SK-N-SH (cell line): ENCODE results near the gene DLEC1. TPM values are rescaled to one million over a fixed set of nuclear protein-coding genes. Genes with fewer than 3 reads are reported as not detected.

Experiments
- CTCF ChIA-PET: fragments of 300-600, 350-600 bp; formaldehyde crosslinking; extraction: SDS; loops from one replicate; lab custom pipeline; 2021; lab: Yijun Ruan, JAX
- POLR2A ChIA-PET: fragments of 350-600 bp; sonication (Branson Sonifier 250); formaldehyde crosslinking; extraction: SDS; loops from one replicate; lab custom pipeline; 2020; ENCODE audit warnings: antibody characterized with exemption, inconsistent platforms; lab: Yijun Ruan, JAX
- DNase-seq: peaks from one replicate; pipeline ENCODE4 v3.0.0; 2012
- H2AFZ ChIP-seq: fragments of 200-600 bp; sonication (generic); 2 replicates; pipeline ENCODE4 v1.8.1; 2016; ENCODE audit warnings: antibody characterized with exemption, mild to moderate bottlenecking, low read depth
- H3F3A ChIP-seq: fragments of 200-600 bp; sonication (generic); replicated peaks from 2 replicates; pipeline ENCODE3; 2016; ENCODE audit warnings: antibody characterized with exemption, mild to moderate bottlenecking; ENCODE audit not compliant: insufficient read depth
- H3K27ac ChIP-seq, 2 experiments: fragments of 200-500 bp in 1 of 2; fragments of 200-600 bp in 1 of 2; sonication (Bioruptor generic) in 1 of 2; sonication (generic), shearing (Covaris generic) in 1 of 2; 2 replicates each; pipeline versions ENCODE4 v1.5.1 to v1.6.1; 2014 to 2016; ENCODE audit warnings: low read depth in 2 of 2, inconsistent platforms in 1 of 2, low read length in 1 of 2, mild to moderate bottlenecking in 1 of 2, mixed read lengths in 1 of 2
- H3K27me3 ChIP-seq: fragments of 200-600 bp; sonication (generic), shearing (Covaris generic); 2 replicates; pipeline ENCODE4 v1.6.1; 2016; ENCODE audit warnings: mixed run types; ENCODE audit not compliant: insufficient read depth
- H3K36me3 ChIP-seq, 2 experiments: fragments of 200-500 bp in 1 of 2; fragments of 200-600 bp in 1 of 2; sonication (Bioruptor generic) in 1 of 2; sonication (generic) in 1 of 2; replicated peaks in 1 of 2; 2 replicates each; pipeline versions ENCODE3 to v1.5.1; 2014 to 2016; ENCODE audit warnings: low read length in 1 of 2, mild to moderate bottlenecking in 1 of 2; ENCODE audit not compliant: insufficient read depth in 2 of 2, control insufficient read depth in 1 of 2
- H3K4me1 ChIP-seq, 2 experiments: fragments of 200-500 bp in 1 of 2; fragments of 200-600 bp in 1 of 2; sonication (Bioruptor generic) in 1 of 2; sonication (generic), shearing (Covaris generic) in 1 of 2; 2 replicates each; pipeline versions ENCODE4 v1.5.1 to v1.6.1; 2014 to 2016; ENCODE audit warnings: low read depth in 1 of 2, low read length in 1 of 2, mixed run types in 1 of 2; ENCODE audit not compliant: insufficient read depth in 2 of 2, control insufficient read depth in 1 of 2
- H3K4me2 ChIP-seq: fragments of 200-600 bp; sonication (generic), shearing (Covaris generic); 2 replicates; pipeline ENCODE4 v1.6.1; 2017; ENCODE audit warnings: mixed run types
- H3K4me3 ChIP-seq, 2 experiments: fragments of 200-500 bp in 1 of 2; fragments of 200-600 bp in 1 of 2; sonication (Bioruptor generic) in 1 of 2; sonication (generic), shearing (Covaris generic) in 1 of 2; 2 replicates each; pipeline versions ENCODE4 v1.5.1 to v1.8.1; 2014 to 2016; ENCODE audit warnings: low read depth in 2 of 2, inconsistent platforms in 1 of 2, low read length in 1 of 2, mild to moderate bottlenecking in 1 of 2, mixed read lengths in 1 of 2, moderate library complexity in 1 of 2
- H3K79me2 ChIP-seq: fragments of 200-600 bp; sonication (generic); 2 replicates; pipeline ENCODE4 v1.8.1; 2017; ENCODE audit warnings: mild to moderate bottlenecking; ENCODE audit not compliant: insufficient read depth
- H3K9ac ChIP-seq: fragments of 200-600 bp; sonication (generic); 2 replicates; pipeline ENCODE4 v1.6.1; 2017; ENCODE audit warnings: mixed run types
- H3K9me2 ChIP-seq: fragments of 200-600 bp; sonication (generic); 2 replicates; pipeline ENCODE4 v1.6.1; 2017; ENCODE audit warnings: mixed run types
- H3K9me3 ChIP-seq: fragments of 200-600 bp; sonication (generic); 2 replicates; pipeline ENCODE4 v1.6.1; 2017; ENCODE audit warnings: mixed run types, mild to moderate bottlenecking, moderate library complexity
- H4K20me1 ChIP-seq: fragments of 200-600 bp; sonication (generic); 2 replicates; pipeline ENCODE4 v1.6.1; 2017; ENCODE audit warnings: mild to moderate bottlenecking, mixed run types; ENCODE audit not compliant: insufficient read depth
- ELF1 ChIP-seq: IDR thresholded peaks from 2 replicates; pipeline ENCODE4 v1.4.0; 2012
- EP300 ChIP-seq, 2 experiments: IDR thresholded peaks; 2 replicates each; pipeline versions ENCODE4 v1.4.0 to v1.6.1; 2012; ENCODE audit warnings: borderline replicate concordance in 1 of 2, low read depth in 1 of 2, low read length in 1 of 2
- EZH2phosphoT487 ChIP-seq: fragments of 200-600 bp; sonication (generic); IDR thresholded peaks from 2 replicates; pipeline ENCODE4 v1.6.1; 2017; ENCODE audit warnings: low read depth, mixed run types, mild to moderate bottlenecking, antibody characterized with exemption, moderate library complexity, borderline replicate concordance
- GABPA ChIP-seq: IDR thresholded peaks from 2 replicates; pipeline ENCODE4 v1.4.0; 2012; ENCODE audit warnings: low read depth, mild to moderate bottlenecking
- MXI1 ChIP-seq: IDR thresholded peaks from 2 replicates; pipeline ENCODE4 v1.6.1; 2012; ENCODE audit warnings: mild to moderate bottlenecking, low read depth, low read length, improper control_type of control experiment
- NFIC ChIP-seq: IDR thresholded peaks from 2 replicates; pipeline ENCODE4 v1.4.0; 2012; ENCODE audit warnings: borderline replicate concordance
- RCOR1 ChIP-seq: fragments of 150-350 bp; IDR thresholded peaks from 2 replicates; pipeline ENCODE4 v1.6.1; 2017; ENCODE audit warnings: antibody characterized with exemption, low read length
- WGBS: methylation state at CpG from one replicate; pipeline ENCODE4 v1.1.6; 2017; ENCODE audit warnings: low lambda C conversion rate; 5-methylcytosine and 5-hydroxymethylcytosine counted together
- polyA plus RNA-seq, 3 experiments: library from polyadenylated mRNA; depleted of rRNA; stranded (reverse); fragments of >200 nt; gene quantifications; 2 replicates each; pipeline ENCODE4 v1.2.3, GENCODE V29; 2012
- TF ChIP-seq, protein P1 (sequence below): IDR thresholded peaks from 2 replicates; pipeline ENCODE4 v1.6.1; 2012; ENCODE audit warnings: mild to moderate bottlenecking, low read depth, low read length, moderate library complexity
- TF ChIP-seq, protein P2 (sequence below): IDR thresholded peaks from 2 replicates; pipeline ENCODE4; 2012

DLEC1 gene
- polyA plus RNA-seq, 1 of the 3 experiments (the other 2 are of a cell fraction), result 0.02 TPM

DNA sequence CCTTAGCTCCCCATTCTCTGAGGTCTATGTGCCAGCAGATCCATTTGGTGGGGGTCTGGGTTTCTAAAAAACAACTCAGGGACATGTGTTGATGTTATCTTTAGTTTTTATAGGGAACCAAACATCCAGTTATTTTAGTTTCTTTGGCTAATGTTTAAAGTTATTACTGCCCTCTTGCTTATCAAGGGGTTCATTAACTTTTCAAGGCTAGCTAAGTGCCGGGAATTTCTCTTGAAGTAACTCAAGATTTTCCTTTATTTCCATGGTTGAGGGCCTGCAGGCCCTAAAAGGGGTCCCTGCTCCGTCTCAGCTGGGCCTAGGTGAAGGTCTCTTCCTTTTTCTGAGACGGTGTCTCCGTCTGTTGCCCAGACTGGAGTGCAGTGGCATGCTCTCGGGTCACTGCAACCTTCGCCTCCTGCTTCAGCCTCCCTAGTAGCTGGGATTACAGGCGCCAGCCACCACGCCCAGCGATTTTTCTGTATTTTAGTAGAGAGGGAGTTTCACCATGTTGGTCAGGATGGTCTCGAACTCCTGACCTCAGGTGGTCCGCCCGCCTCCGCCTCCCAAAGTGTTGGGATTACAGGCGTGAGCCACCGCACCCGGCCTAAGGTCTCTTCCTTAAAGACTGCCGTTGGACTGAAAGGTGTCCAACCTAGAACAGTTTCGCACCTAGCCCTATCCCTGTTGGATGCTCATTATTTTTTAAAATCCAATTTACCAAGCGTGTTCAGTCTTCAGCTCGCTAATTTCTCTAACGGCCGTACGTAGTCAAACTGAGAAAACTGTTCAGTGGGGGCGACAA lies 125.0 kb downstream of the DLEC1 start:
- Histone ChIP-seq H3K4me2 (peak overlapping the region; percentile 86), H3K4me1 (peaks cover 0 to 13% of the 10 kb centered on the region in 2 experiments; a peak in 2 of 4 replicates), H3K9me3 (no peaks in the 10 kb centered on the region), H4K20me1 (peaks cover 4% of the 10 kb centered on the region; the same call in 1 of the 2 replicates), H3K4me3 (peak overlapping the region; percentile 63 to 89), H3K9ac (peak overlapping the region; percentile 81), H3K36me3 (no peaks in the 10 kb centered on the region), H3K9me2 (no peaks in the 10 kb centered on the region), H3K27me3 (no peaks in the 10 kb centered on the region), H3K79me2 (peaks cover 37% of the 10 kb centered on the region), H3K27ac (peak overlapping the region; percentile 85 to 97), H3F3A (peaks cover 30% of the 10 kb centered on the region), H2AFZ (peak overlapping the region; percentile 84)
- WGBS, result 81% methylated on average over 24 of the region's 24 CpGs
- CTCF ChIA-PET, result interaction anchor here (1.2 to 2.0 kb wide), 7 partner anchors 9 to 190 kb away, joined by 3 to 11 read pairs (median 4); partner anchors contain the start of gene XYLB
- no peak for DNase-seq
- POLR2A ChIA-PET, result interaction anchor here (0.6 to 3.2 kb wide), 3 partner anchors 15 to 27 kb away, joined by 3 to 25 read pairs (median 21); partner anchors contain the start of genes ACAA1 and MYD88
- TF ChIP-seq, protein P1, sequence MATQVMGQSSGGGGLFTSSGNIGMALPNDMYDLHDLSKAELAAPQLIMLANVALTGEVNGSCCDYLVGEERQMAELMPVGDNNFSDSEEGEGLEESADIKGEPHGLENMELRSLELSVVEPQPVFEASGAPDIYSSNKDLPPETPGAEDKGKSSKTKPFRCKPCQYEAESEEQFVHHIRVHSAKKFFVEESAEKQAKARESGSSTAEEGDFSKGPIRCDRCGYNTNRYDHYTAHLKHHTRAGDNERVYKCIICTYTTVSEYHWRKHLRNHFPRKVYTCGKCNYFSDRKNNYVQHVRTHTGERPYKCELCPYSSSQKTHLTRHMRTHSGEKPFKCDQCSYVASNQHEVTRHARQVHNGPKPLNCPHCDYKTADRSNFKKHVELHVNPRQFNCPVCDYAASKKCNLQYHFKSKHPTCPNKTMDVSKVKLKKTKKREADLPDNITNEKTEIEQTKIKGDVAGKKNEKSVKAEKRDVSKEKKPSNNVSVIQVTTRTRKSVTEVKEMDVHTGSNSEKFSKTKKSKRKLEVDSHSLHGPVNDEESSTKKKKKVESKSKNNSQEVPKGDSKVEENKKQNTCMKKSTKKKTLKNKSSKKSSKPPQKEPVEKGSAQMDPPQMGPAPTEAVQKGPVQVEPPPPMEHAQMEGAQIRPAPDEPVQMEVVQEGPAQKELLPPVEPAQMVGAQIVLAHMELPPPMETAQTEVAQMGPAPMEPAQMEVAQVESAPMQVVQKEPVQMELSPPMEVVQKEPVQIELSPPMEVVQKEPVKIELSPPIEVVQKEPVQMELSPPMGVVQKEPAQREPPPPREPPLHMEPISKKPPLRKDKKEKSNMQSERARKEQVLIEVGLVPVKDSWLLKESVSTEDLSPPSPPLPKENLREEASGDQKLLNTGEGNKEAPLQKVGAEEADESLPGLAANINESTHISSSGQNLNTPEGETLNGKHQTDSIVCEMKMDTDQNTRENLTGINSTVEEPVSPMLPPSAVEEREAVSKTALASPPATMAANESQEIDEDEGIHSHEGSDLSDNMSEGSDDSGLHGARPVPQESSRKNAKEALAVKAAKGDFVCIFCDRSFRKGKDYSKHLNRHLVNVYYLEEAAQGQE, result no peak
- TF ChIP-seq, protein P2, sequence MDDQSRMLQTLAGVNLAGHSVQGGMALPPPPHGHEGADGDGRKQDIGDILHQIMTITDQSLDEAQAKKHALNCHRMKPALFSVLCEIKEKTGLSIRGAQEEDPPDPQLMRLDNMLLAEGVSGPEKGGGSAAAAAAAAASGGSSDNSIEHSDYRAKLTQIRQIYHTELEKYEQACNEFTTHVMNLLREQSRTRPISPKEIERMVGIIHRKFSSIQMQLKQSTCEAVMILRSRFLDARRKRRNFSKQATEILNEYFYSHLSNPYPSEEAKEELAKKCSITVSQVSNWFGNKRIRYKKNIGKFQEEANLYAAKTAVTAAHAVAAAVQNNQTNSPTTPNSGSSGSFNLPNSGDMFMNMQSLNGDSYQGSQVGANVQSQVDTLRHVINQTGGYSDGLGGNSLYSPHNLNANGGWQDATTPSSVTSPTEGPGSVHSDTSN, result no peak
- no peak for TF ChIP-seq MXI1
- no peak for TF ChIP-seq GABPA
- no peak for TF ChIP-seq EZH2phosphoT487
- TF ChIP-seq ELF1, result no peak

DNA sequence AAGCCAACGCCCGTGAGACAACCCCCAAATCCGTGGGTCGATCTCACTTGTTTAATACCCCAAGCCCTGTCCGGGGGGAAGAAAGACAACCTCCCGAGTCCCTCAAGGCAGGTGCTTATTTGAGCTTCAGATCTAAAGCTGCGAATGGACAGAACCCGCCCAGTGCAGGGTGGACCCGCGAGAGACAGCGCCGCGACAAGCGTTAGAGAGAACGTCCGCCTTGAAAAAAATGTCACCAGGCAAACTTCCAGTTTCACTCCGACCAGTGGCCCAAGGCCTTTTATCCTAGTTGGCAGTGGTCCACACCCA lies 125.6 kb downstream of the DLEC1 start:
- H3F3A ChIP-seq, result peaks cover 35% of the 10 kb centered on the region
- ChIA-PET POLR2A (interaction anchor here (0.6 to 3.2 kb wide), 5 partner anchors 15 to 182 kb away, joined by 3 to 25 read pairs (median 5); partner anchors contain the start of genes ACAA1, MYD88 and XYLB), CTCF (interaction anchor here (0.6 to 1.9 kb wide), 8 partner anchors 27 to 289 kb away, joined by 3 to 9 read pairs (median 4); partner anchors contain the start of genes ACAA1 and XYLB)
- H3K79me2 ChIP-seq, result peaks cover 42% of the 10 kb centered on the region
- peak overlapping the region; percentile 85 to 97 for H3K27ac ChIP-seq
- H3K9me2 ChIP-seq, result no peaks in the 10 kb centered on the region
- H2AFZ ChIP-seq, result peak overlapping the region; percentile 84
- H3K9me3 ChIP-seq, result no peaks in the 10 kb centered on the region
- H4K20me1 ChIP-seq, result peaks cover 7% of the 10 kb centered on the region; the same call in 1 of the 2 replicates
- no peaks in the 10 kb centered on the region for H3K36me3 ChIP-seq
- no peaks in the 10 kb centered on the region for H3K27me3 ChIP-seq
- TF ChIP-seq RCOR1 (no peak), EP300 (IDR thresholded peaks at IDR 0.05; ENCODE audit: borderline replicate concordance in 1 of 2, low read depth in 1 of 2, low read length in 1 of 2) (no peak), NFIC (0 out of 2 replicates have a peak, but pooled peaks have one; percentile 39)
- peaks cover 0 to 13% of the 10 kb centered on the region in 2 experiments; a peak in 2 of 4 replicates for H3K4me1 ChIP-seq
- H3K4me3 ChIP-seq, result peak overlapping the region; percentile 63 to 89
- H3K4me2 ChIP-seq, result peak overlapping the region; percentile 86
- 7% methylated on average over 17 of the region's 17 CpGs for WGBS
- DNase-seq, result no peak
- H3K9ac ChIP-seq, result peak overlapping the region; percentile 81
